GM12878 (cell line): ENCODE measurements around the gene PXT1. TPM values are rescaled to one million over a fixed set of nuclear protein-coding genes. Genes with fewer than 3 reads are reported as not detected.

Experiments
- ATAC-seq: fragments of 200-7000 bp; cut with Tn5 transposase; 3 replicates; pipeline ENCODE4 v1.9.1; 2020; ENCODE audit warnings: mild to moderate bottlenecking, moderate library complexity
- BruUV-seq: library from RNA; stranded (reverse); fragments of 400-500 nt; replicated peaks from 2 replicates; lab custom pipeline; 2021; lab: Mats Ljungman, UMichigan
- CTCF ChIA-PET: fragments of 300-600 bp; sonication (Branson Sonifier 250); formaldehyde crosslinking; extraction: SDS; loops from one replicate; lab custom pipeline; 2021; ENCODE audit warnings: inconsistent platforms; lab: Yijun Ruan, JAX
- POLR2A ChIA-PET: fragments of 350-600 bp; formaldehyde crosslinking; extraction: SDS; loops from one replicate; lab custom pipeline; 2021; ENCODE audit warnings: inconsistent platforms; lab: Charles Lee
- RAD21 ChIA-PET: fragments of 300-600 bp; sonication (Branson Sonifier 250); formaldehyde crosslinking; loops from one replicate; lab custom pipeline; 2023; ENCODE audit warnings: antibody characterized with exemption; ENCODE audit not compliant: unreplicated experiment; lab: Charles Lee
- SMC1A ChIA-PET: fragments of 300-600 bp; sonication (Branson Sonifier 250); formaldehyde crosslinking; loops from one replicate; lab custom pipeline; 2023; ENCODE audit not compliant: unreplicated experiment, uncharacterized antibody; lab: Charles Lee
- DNase-seq: peaks from one replicate; pipeline ENCODE4 v3.0.0-alpha.2; 2011; ENCODE audit warnings: low read depth, low spot score
- FAIRE-seq: peaks from 3 replicates; lab custom pipeline; 2011; peaks lifted over from hg19 to GRCh38; lab: Jason Lieb, UNC
- H2AFZ ChIP-seq: 2 replicates; pipeline ENCODE4 v1.6.0; 2011; ENCODE audit warnings: low read depth, low read length, control low read depth; ENCODE audit not compliant: control insufficient read depth
- H3K27ac ChIP-seq: 2 replicates; pipeline ENCODE4 v1.5.1; 2011; ENCODE audit warnings: control low read depth; ENCODE audit not compliant: control insufficient read depth, insufficient read depth
- H3K27me3 ChIP-seq, 2 experiments: replicated peaks in 1 of 2; 2 replicates each; pipeline versions ENCODE4 v1.6.0 to v1.6.1; 2011; ENCODE audit warnings: low read length in 1 of 2; ENCODE audit not compliant: control insufficient read depth in 2 of 2, insufficient read depth in 2 of 2
- H3K36me3 ChIP-seq, 2 experiments: 2 replicates each; pipeline ENCODE4 v1.5.1; 2011; ENCODE audit warnings: low read length in 1 of 2; ENCODE audit not compliant: control insufficient read depth in 2 of 2, insufficient read depth in 2 of 2
- H3K4me1 ChIP-seq: 2 replicates; pipeline ENCODE4 v1.6.1; 2011; ENCODE audit warnings: mild to moderate bottlenecking, low read length, moderate library complexity, mixed read lengths; ENCODE audit not compliant: control insufficient read depth, insufficient read depth
- H3K4me2 ChIP-seq: 2 replicates; pipeline ENCODE4 v1.6.0; 2011; ENCODE audit warnings: control low read depth; ENCODE audit not compliant: control insufficient read depth, insufficient read depth
- H3K4me3 ChIP-seq: fragments of 200-600 bp; sonication (generic); 2 replicates; pipeline ENCODE4 v1.5.1; 2016
- H3K79me2 ChIP-seq: 2 replicates; pipeline ENCODE4 v1.6.0; 2011; ENCODE audit warnings: low read length; ENCODE audit not compliant: control insufficient read depth, insufficient read depth
- H3K9ac ChIP-seq: 2 replicates; pipeline ENCODE4 v1.8.0; 2011; ENCODE audit warnings: low read length, control low read depth, mixed read lengths; ENCODE audit not compliant: control insufficient read depth, insufficient read depth
- H3K9me3 ChIP-seq: replicated peaks from 3 replicates; pipeline ENCODE4 v1.5.1; 2011; ENCODE audit warnings: mild to moderate bottlenecking, low read length; ENCODE audit not compliant: control insufficient read depth, insufficient read depth
- H4K20me1 ChIP-seq: 2 replicates; pipeline ENCODE4 v1.6.0; 2011; ENCODE audit not compliant: control insufficient read depth, insufficient read depth
- WGBS: methylation state at CpG from one replicate; pipeline ENCODE4 v1.1.6; 2016; ENCODE audit warnings: low lambda C conversion rate; ENCODE audit not compliant: insufficient replicate concordance, insufficient coverage; ENCODE audit errors: missing lambda C conversion rate; 5-methylcytosine and 5-hydroxymethylcytosine counted together
- in situ Hi-C: fragments of 300-500 bp; cut with MboI; formaldehyde crosslinking; loops from 9 replicates; pipeline ENCODE4 v1.14.3; 2018; ENCODE audit warnings: mixed read lengths
- intact Hi-C: fragments of 100-400 bp; cut with micrococcal nuclease; formaldehyde crosslinking; loops from one replicate; pipeline ENCODE4 v1.14.2; 2022; ENCODE audit not compliant: unreplicated experiment
- polyA plus RNA-seq, 11 experiments: library from polyadenylated mRNA; depleted of rRNA in 4 of 11; unstranded in 6 of 11; stranded (reverse) in 5 of 11; fragments of >200 nt; fragmentation: Nextera tagmentation in 4 of 11; fragmentation: Illumina TruSeq in 1 of 11; extraction: Ambion mirVana in 4 of 11; extraction: Trizol in 1 of 11; gene quantifications; 1 replicate in 1 of 11; 2 replicates in 10 of 11; pipeline versions ENCODE4 v1.2.1 to v1.2.3, GENCODE V29; 2011 to 2016; ENCODE audit warnings: inconsistent platforms in 2 of 11, missing spikeins in 2 of 11, low read depth in 1 of 11
- total RNA-seq, 4 experiments: library from RNA; depleted of rRNA in 3 of 4; stranded (reverse); fragments of >200 nt in 3 of 4; fragmentation: Illumina TruSeq in 1 of 4; extraction: Trizol in 1 of 4; gene quantifications; 2 replicates each; pipeline versions ENCODE4 v1.2.1 to v1.2.3, GENCODE V29; 2013 to 2021
- TF ChIP-seq, protein P1 (sequence below): fragments of 450-650 bp; IDR thresholded peaks from 2 replicates; pipeline ENCODE4 v1.6.1; 2017; ENCODE audit warnings: mild to moderate bottlenecking, moderate library complexity

PXT1 gene
- total and polyA plus RNA-seq, 10 of the 15 experiments (the other 5 are each of a cell fraction or from before 2014, with no cell fraction given), result 0.27 to 2.9 (median 0.50) TPM

DNA sequence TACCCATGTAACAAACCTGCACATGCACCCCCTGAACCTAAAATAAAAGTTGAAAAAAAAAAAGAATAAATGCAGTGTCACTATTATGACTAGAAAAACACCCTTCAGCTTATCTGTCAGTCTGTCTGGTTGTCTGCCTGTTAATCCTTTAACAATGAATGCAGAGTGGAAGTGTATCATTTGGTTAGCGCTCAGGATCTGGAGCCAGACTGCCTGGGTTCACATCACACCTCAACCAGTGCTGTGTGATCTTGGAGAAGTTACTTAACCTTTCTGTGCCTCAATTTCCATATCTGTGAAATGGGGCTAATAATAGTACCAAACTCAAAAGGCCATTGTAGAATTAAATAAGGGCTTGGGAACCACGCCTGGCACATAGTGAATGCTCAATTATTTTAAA, 72.0 kb downstream of the PXT1 start:
- H4K20me1 ChIP-seq, result no peaks in the 10 kb centered on the region
- ChIA-PET SMC1A (no interaction called here), POLR2A (no interaction called here), CTCF (interaction anchor here (1.9 kb wide), 1 partner anchor 10 kb away, joined by 5 read pairs; no protein-coding TSS in a partner anchor), RAD21 (no interaction called here)
- in situ Hi-C loops, result no loop called here
- BruUV-seq, result no TSS peak
- WGBS, result 36% methylated on average over 2 of the region's 2 CpGs
- no peak overlapping the region for H3K27ac ChIP-seq
- H3K9me3 ChIP-seq, result no peaks in the 10 kb centered on the region
- H3K79me2 ChIP-seq, result no peaks in the 10 kb centered on the region
- no peaks in the 10 kb centered on the region; a peak in 1 of 4 replicates for H3K36me3 ChIP-seq
- intact Hi-C loops, result no loop called here
- H3K4me1 ChIP-seq, result peaks cover 15% of the 10 kb centered on the region
- no peak for ATAC-seq
- no peak overlapping the region for H3K4me2 ChIP-seq
- no peaks in the 10 kb centered on the region for H3K27me3 ChIP-seq
- no peak overlapping the region for H3K9ac ChIP-seq
- DNase-seq, result no peak
- no peak for FAIRE-seq
- TF ChIP-seq, protein P1, sequence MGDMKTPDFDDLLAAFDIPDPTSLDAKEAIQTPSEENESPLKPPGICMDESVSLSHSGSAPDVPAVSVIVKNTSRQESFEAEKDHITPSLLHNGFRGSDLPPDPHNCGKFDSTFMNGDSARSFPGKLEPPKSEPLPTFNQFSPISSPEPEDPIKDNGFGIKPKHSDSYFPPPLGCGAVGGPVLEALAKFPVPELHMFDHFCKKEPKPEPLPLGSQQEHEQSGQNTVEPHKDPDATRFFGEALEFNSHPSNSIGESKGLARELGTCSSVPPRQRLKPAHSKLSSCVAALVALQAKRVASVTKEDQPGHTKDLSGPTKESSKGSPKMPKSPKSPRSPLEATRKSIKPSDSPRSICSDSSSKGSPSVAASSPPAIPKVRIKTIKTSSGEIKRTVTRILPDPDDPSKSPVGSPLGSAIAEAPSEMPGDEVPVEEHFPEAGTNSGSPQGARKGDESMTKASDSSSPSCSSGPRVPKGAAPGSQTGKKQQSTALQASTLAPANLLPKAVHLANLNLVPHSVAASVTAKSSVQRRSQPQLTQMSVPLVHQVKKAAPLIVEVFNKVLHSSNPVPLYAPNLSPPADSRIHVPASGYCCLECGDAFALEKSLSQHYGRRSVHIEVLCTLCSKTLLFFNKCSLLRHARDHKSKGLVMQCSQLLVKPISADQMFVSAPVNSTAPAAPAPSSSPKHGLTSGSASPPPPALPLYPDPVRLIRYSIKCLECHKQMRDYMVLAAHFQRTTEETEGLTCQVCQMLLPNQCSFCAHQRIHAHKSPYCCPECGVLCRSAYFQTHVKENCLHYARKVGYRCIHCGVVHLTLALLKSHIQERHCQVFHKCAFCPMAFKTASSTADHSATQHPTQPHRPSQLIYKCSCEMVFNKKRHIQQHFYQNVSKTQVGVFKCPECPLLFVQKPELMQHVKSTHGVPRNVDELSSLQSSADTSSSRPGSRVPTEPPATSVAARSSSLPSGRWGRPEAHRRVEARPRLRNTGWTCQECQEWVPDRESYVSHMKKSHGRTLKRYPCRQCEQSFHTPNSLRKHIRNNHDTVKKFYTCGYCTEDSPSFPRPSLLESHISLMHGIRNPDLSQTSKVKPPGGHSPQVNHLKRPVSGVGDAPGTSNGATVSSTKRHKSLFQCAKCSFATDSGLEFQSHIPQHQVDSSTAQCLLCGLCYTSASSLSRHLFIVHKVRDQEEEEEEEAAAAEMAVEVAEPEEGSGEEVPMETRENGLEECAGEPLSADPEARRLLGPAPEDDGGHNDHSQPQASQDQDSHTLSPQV, result no peak
- TF ChIP-seq, all 136 proteins: peak for 0
- Histone ChIP-seq H2AFZ (no peak overlapping the region), H3K4me3 (no peak overlapping the region)
